ENCODE results near the gene ANKRD12.
A peak's percentile ranks its signal among the peaks of the same experiment; 100 is the strongest.

ANKRD12 gene

DNA sequence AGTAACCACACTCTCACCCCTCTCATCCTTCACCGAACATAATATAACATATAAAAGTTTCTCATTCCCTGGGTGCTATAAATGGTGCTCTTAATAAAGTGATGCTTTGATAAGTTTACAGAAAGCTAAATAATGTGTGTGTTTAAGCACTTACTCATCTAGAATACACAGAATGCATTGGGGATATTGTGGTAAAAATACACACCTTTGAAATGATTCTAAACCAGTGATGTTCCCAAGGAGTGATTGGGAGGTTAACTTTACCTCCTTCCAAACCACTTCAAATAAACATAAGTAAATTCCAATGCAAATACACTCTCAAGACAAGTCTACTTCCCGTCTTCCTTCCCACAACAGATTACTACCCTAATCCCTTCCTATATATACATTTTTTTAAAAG lies 112.7 kb downstream of the ANKRD12 start:
- TF ChIP-seq, protein P1, sequence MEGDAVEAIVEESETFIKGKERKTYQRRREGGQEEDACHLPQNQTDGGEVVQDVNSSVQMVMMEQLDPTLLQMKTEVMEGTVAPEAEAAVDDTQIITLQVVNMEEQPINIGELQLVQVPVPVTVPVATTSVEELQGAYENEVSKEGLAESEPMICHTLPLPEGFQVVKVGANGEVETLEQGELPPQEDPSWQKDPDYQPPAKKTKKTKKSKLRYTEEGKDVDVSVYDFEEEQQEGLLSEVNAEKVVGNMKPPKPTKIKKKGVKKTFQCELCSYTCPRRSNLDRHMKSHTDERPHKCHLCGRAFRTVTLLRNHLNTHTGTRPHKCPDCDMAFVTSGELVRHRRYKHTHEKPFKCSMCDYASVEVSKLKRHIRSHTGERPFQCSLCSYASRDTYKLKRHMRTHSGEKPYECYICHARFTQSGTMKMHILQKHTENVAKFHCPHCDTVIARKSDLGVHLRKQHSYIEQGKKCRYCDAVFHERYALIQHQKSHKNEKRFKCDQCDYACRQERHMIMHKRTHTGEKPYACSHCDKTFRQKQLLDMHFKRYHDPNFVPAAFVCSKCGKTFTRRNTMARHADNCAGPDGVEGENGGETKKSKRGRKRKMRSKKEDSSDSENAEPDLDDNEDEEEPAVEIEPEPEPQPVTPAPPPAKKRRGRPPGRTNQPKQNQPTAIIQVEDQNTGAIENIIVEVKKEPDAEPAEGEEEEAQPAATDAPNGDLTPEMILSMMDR (IDR thresholded peaks at IDR 0.05), result no peak

DNA sequence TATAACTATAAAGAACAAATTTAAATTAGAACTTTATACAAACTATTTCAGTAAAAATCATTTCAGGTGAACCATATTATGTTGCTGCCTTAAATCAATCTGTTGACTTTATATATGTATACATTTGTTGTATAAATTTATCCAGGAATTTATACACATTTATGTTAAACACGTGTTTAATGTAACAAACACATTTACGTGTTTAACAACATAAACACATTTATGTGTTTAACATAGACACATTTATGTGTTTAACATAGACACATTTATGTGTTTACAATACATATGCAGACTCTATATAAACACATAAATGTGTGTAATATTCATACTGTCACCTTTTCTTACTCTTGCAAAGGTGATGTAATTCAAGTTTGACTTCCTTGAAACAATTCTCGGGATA lies 122.6 kb downstream of the ANKRD12 start:
- TF ChIP-seq, protein P1 (IDR thresholded peaks at IDR 0.05), result no peak

DNA sequence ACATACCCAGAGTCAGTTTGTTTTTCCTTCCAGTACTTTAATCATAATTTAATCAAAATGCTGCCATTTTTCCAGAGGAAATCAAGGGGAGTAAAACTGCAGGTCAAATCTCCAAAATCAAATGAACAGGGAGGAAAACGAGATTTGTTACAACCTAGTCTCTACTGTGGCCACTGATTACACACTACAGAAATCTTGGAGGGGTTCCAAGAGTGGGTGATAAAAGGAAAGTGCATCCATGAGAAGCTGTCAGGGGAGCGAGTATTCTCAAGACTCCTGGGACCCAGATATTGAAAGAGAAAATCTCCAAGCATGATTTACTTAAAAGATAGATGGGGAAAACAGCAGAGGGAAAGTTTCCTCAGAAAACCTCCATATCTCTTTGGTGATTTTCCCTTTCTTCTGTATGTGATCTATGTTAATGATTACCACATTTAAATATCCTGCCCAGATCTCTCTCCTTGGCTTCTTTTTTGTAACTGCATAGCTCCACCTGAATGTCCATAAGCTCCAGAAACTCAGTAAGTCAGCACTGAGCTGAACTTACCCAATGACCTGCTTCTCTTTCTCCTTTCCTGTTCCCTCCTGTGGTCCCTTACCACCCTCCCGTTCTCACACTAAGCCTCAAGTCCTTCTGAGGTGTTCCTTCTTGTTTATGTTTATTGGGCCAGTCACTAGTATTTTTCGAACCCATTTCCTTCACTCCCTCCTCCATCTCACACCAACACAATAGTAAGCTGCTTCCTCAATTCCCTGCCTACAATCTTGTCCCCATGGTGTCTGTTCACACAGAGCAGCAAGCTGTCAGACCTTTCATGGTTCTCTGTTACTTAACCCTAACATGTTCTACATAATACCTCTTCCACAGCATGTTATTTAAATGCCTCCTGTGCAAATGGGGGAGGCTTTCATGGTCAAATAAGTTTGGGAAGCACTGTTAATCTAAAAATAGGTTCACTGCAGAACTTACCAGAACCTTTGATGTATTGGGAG lies 124.1 kb downstream of the ANKRD12 start:
- TF ChIP-seq, protein P1 (IDR thresholded peaks at IDR 0.05), result no peak

DNA sequence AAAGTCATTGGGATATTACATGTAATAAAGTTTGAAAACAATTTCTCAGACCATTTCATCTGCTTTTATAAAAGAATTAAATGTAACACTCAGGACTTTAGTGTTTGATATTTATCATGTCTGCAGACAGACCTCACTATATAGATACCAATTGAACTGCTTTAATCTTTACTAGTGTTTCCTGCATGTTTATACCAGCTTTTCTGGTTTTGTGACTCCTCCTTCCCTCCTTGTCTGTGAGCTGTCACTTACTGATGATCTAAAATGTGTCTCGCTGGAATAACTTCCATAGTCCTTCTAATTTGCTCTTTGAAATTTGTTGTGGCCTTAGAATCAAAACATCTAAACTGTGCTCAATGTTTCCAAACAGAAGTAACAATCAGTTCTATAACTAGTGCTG lies 126.7 kb downstream of the ANKRD12 start:
- TF ChIP-seq, protein P1 (IDR thresholded peaks at IDR 0.05), result no peak

DNA sequence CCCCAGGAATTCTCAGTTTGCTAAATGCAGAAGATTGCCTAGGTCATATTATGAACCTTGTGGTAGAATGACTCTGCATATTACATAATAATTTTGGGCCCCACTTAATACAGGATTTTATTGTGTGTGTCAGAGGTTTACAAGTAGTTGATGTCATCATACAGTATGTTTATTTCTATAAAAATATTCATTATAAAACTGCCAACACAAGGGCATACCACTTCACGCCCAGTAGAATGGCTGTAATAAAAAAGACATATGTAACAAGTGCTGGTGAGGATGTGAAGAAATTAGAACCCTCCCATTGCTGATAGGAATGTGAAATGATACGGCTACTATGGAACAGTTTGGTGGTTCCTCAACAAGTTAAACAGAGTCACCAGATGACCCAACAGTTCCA lies 136.6 kb downstream of the ANKRD12 start:
- TF ChIP-seq, protein P1 (IDR thresholded peaks at IDR 0.05), result no peak

DNA sequence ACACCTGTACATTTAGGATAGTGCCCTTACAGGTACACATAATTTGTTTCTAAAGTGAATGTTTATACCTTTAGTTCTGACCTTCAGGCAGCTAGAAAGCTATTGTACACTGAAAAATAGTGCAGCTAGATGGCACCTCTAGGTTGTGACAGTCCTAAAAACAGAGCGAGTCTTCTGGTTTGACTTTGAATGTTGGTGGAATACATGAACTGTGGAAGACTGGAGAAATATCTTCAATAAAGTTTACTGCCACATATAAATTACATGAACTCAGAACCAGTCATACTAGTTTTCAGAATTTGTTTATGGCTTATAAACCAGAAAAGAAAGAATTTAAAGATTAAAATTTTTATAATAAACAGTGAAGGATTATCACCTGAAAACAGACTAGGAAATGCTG lies 139.3 kb downstream of the ANKRD12 start:
- TF ChIP-seq, protein P1 (IDR thresholded peaks at IDR 0.05), result peak; percentile 26; the same call in 1 of the 2 replicates

DNA sequence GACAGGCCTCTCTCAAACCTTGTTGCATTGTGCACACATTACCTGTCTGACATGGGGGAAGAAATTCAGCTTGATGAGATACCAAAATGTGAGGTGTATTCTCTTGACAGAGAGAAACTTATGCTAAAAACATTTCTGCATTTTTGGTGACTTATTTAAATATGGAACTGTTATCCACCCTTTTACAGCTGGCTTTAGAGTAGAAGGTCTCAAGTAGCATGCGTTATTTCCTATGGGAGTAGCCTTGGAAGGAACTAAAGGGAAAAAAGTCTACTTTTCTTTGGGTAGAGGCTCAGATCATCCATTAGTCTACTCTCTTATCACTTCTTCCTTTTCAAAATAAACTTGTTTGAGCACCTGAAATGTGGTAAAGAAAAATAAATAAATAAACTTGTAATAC lies 141.4 kb downstream of the ANKRD12 start:
- TF ChIP-seq, protein P1 (IDR thresholded peaks at IDR 0.05), result no peak

Measured in LNCAP (cell line).